Panc1 (cell line): ENCODE measurements around the gene SPATA46.

Experiments
- POLR2AphosphoS5 ChIP-seq: IDR thresholded peaks from 2 replicates; pipeline ENCODE4 v1.6.1; 2012; ENCODE audit warnings: mild to moderate bottlenecking, low read depth, low read length, moderate library complexity
- SIN3A ChIP-seq: IDR thresholded peaks from 2 replicates; pipeline ENCODE4 v1.6.1; 2012; ENCODE audit warnings: low read depth, mild to moderate bottlenecking, low read length, moderate library complexity, borderline replicate concordance; ENCODE audit not compliant: insufficient read depth
- TCF7L2 ChIP-seq: IDR thresholded peaks from 2 replicates; pipeline ENCODE4 v1.6.1; 2011; ENCODE audit warnings: mild to moderate bottlenecking, low read depth, low read length, inconsistent platforms
- TF ChIP-seq, protein P1 (sequence below): fragments of 450-650 bp; IDR thresholded peaks from 2 replicates; pipeline ENCODE4 v1.5.1; 2017; ENCODE audit warnings: mild to moderate bottlenecking
- TF ChIP-seq, protein P2 (sequence below), 2 experiments: IDR thresholded peaks; 2 replicates each; pipeline ENCODE4 v1.6.1; 2011 to 2012; ENCODE audit warnings: low read depth in 2 of 2, control low read depth in 1 of 2, low read length in 1 of 2, mild to moderate bottlenecking in 1 of 2, moderate library complexity in 1 of 2; ENCODE audit not compliant: insufficient read depth in 1 of 2

GRCh38 chr1:162361349-162361748 is 15.3 kb downstream of the SPATA46 start:
- TF ChIP-seq POLR2AphosphoS5 (no peak), SIN3A (no peak), TCF7L2 (no peak)
- TF ChIP-seq, protein P1, sequence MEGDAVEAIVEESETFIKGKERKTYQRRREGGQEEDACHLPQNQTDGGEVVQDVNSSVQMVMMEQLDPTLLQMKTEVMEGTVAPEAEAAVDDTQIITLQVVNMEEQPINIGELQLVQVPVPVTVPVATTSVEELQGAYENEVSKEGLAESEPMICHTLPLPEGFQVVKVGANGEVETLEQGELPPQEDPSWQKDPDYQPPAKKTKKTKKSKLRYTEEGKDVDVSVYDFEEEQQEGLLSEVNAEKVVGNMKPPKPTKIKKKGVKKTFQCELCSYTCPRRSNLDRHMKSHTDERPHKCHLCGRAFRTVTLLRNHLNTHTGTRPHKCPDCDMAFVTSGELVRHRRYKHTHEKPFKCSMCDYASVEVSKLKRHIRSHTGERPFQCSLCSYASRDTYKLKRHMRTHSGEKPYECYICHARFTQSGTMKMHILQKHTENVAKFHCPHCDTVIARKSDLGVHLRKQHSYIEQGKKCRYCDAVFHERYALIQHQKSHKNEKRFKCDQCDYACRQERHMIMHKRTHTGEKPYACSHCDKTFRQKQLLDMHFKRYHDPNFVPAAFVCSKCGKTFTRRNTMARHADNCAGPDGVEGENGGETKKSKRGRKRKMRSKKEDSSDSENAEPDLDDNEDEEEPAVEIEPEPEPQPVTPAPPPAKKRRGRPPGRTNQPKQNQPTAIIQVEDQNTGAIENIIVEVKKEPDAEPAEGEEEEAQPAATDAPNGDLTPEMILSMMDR: no peak
- TF ChIP-seq, protein P2, sequence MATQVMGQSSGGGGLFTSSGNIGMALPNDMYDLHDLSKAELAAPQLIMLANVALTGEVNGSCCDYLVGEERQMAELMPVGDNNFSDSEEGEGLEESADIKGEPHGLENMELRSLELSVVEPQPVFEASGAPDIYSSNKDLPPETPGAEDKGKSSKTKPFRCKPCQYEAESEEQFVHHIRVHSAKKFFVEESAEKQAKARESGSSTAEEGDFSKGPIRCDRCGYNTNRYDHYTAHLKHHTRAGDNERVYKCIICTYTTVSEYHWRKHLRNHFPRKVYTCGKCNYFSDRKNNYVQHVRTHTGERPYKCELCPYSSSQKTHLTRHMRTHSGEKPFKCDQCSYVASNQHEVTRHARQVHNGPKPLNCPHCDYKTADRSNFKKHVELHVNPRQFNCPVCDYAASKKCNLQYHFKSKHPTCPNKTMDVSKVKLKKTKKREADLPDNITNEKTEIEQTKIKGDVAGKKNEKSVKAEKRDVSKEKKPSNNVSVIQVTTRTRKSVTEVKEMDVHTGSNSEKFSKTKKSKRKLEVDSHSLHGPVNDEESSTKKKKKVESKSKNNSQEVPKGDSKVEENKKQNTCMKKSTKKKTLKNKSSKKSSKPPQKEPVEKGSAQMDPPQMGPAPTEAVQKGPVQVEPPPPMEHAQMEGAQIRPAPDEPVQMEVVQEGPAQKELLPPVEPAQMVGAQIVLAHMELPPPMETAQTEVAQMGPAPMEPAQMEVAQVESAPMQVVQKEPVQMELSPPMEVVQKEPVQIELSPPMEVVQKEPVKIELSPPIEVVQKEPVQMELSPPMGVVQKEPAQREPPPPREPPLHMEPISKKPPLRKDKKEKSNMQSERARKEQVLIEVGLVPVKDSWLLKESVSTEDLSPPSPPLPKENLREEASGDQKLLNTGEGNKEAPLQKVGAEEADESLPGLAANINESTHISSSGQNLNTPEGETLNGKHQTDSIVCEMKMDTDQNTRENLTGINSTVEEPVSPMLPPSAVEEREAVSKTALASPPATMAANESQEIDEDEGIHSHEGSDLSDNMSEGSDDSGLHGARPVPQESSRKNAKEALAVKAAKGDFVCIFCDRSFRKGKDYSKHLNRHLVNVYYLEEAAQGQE (IDR thresholded peaks at IDR 0.05; ENCODE audit: insufficient read depth in 1 of 2, low read depth in 2 of 2, low read length in 1 of 2): no peak
